GM18520 (cell line): ENCODE measurements around the gene U2SURP.
"Not testable (repeated sequence)": the region's sequence is repeated elsewhere in the genome, so short reads cannot be mapped to it uniquely, and the experiment has no call there.

Source experiments
- ATAC-seq: cut with Tn5 transposase; IDR thresholded peaks from one replicate; pipeline ENCODE4 v1.9.1; 2021; ENCODE audit not compliant: unreplicated experiment

The U2SURP gene

DNA sequence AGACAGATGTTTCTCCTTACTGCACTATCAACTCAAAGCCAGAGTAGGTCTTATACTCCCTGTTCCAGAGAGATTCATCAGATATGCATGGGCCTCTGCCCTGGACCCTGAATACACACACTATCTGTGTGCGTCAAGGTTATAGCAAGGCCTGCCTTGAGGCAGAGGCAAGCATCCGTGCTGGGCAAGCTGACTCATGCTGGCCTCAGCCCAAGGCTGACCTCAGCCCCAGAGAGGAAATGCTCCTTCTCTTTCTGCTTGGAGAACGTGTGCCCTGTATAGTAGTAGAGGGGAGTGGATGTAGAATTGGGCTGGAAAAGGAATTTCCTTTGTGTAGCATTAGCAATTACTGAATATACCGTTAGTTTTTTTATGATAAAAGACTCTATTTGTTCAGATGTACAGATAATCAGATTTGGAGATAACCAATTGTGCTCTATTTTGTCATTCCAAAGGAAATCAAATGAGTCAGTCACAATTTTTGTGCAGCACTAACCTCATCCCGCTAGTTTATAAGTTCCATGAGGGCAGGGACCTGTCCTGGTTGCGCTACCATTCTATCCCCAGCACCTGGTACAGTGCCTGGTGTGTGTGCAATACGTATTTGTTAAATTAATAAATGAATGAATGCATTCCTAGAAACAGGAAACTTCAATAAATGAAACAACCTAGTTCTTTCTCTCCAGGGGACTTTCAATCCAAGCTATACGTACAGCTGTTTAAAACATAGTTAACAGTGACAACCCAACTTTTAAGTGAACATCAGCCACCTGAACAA lies 24.6 kb upstream of the U2SURP start:
- no peak for ATAC-seq

- no peak for ATAC-seq
Observed at GRCh38 chr3:142977399-142977728, 24.0 kb upstream of the U2SURP start.

- ATAC-seq: no peak
Observed at GRCh38 chr3:142981108-142981507, 20.3 kb upstream of the U2SURP start.

DNA sequence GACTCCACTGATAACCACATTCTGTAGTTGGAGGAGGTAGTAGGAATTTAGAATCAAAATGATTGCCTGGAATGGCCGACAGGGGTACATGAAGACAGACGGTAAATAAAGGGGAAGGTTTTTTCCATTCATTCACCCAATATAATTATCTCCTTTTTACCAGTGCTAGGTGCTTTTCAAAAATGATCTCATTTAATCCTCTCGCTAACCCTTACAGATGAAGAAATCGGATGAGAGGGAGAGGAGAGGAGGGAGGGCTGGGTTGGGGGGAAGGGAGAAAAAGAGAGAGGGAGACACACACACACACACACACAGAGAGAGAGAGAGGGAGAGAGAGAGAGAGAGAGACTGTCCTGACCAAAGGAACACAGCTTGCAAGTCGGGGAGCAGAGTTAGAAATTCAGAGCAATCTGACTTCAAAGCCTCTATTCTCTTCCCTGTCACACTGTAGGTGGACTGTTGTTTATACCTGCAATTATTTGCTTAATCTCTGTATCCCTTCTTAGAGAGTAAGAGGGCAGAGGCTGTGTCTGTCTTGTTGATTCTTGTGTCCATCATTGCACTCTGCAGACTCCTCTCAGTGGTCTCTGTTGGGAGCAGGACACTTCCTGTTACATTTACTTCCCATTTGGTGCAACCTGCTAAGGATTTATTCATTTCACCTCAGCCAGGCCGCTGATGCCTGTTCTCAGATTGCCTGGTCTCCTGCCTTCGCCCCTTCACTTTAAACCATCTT lies 19.2 kb upstream of the U2SURP start:
- ATAC-seq: no peak

GRCh38 chr3:142983318-142983717 lies 18.1 kb upstream of the U2SURP start:
- ATAC-seq: no peak

DNA sequence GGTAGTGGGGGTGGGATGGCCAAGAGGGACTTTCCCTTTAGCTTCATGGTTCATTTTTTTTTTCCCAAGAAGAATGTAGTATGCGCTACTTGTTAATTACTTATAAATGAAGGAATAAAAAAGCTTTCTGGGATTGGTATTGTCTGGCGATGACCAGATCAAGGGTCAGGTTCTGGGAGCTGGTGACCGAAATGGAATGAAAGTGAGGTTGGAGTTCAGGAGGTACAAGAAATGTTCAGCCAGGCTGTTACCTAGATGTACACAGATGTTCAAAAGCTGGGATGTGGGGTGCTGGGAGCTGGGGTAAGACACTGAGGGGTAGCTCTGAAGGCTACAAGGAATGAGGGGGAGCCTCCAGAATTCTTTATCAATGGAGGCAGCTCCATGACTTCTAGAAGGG lies 17.1 kb upstream of the U2SURP start:
- ATAC-seq: no peak

DNA sequence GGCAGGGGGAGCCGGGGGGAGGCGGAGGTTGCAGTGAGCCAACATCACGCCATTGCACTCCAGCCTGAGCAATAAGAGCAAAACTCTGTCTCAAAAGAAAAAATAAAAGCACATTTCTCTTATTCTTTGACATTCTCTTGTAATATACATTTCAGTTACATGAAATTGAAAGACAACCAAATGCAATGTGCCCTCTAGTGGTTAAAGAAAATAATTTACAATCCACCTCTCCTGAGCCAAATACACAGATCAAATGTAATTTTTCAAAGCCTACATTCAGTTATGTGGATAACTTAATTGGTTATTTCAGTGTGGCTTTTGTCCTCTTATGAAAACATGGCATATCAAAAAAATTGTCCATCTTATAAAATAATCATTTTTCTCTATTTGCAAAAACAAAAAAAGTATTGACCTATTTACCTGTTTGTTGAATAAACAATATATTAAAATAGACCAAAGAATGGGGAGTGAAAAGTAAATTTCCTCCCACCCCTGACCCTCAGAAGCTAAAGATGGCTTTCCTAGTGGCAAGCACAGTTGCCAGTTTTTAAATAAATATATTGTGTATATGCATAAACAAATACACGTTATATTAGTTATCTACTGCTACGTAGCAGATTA lies 14.2 kb upstream of the U2SURP start:
- no peak for ATAC-seq

GRCh38 chr3:142987707-142988106 lies 13.7 kb upstream of the U2SURP start:
- peak; percentile 76 for ATAC-seq

DNA sequence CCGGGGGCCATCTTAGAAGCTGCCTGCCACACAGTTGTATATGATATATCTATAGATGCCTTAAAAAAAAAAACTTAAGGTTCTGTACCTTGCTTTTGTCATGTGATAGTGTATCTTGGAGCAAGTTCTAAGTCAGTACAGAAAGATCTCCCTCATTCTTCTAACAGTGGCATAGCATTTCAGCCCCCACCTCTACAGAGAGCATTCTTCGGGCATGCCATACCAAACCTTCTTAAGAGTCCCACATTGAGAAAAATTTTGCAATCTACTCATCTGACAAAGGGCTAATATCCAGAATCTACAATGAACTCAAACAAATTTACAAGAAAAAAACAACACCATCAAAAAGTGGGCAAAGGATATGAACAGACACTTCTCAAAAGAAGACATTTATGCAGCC lies 13.1 kb upstream of the U2SURP start:
- not testable (repeated sequence) for ATAC-seq

DNA sequence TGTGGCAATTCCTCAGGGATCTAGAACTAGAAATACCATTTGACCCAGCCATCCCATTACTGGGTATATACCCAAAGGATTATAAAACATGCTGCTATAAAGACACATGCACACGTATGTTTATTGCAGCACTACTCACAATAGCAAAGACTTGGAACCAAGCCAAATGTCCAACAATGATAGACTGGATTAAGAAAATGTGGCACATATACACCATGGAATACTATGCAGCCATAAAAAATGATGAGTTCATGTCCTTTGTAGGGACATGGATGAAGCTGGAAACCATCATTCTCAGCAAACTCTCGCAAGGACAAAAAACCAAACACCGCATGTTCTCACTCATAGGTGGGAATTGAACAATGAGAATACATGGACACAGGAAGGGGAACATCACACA lies 12.5 kb upstream of the U2SURP start:
- not testable (repeated sequence) for ATAC-seq

GRCh38 chr3:142990721-142991120 lies 10.6 kb upstream of the U2SURP start:
- no peak for ATAC-seq

DNA sequence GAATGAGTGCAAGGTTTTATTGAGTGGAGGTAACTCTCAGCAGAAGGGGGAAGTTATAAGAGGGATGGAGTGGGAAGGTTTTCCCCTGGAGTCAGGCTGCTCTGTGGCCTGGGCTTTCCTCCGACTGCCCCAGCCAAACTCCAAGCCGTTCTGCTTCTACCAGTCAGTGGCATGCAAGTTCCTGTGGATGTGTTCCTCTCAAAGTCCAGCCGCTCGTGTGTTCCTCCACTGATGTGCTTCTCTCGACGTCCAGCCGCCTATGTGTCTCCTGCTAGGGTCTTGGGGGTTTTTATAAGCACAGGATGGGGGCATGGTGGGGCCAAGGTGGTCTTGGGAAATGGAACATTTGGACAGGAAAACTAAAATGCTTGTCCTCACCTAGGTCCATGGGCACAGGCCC lies 9.0 kb upstream of the U2SURP start:
- no peak for ATAC-seq

GRCh38 chr3:142993958-142994442 lies 7.4 kb upstream of the U2SURP start:
- ATAC-seq: no peak

DNA sequence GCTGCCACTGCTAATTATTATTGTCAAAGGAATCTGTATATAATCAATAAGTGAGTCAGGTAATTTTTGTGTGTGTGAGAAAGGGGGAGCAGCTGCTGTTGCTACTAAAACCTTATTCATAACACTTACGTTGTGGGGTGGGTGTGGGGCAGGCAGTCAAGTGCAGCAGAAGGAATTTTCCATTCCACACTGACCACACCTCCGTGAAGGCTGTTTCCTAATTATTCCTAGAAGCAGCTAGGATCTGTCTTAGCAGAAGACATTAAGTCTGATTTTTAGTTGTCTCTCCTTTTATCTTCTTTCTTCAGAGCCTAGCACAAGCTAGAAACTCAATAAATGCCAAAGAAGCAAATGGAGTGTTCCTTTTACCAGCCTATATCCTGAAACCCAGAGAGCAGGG lies 4.0 kb upstream of the U2SURP start:
- ATAC-seq: no peak

DNA sequence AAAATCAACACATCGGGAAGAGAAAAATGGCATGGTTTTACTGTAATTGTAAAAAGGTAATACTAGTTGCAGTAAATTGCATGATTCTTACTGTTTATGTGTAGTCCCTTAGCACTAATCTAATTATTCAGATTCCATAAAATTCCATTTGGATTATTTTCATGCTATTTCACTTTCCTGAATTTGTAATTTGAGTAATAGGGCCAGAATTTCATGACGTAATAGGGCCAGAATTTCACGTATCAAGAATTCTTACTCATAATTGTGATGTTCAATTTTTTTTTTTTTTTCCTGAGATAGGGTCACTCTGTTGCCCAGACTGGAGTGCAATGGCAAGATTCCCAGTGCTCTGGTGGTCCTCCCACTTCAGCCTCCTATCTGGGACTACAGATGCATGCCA lies 2.9 kb upstream of the U2SURP start:
- ATAC-seq: no peak

DNA sequence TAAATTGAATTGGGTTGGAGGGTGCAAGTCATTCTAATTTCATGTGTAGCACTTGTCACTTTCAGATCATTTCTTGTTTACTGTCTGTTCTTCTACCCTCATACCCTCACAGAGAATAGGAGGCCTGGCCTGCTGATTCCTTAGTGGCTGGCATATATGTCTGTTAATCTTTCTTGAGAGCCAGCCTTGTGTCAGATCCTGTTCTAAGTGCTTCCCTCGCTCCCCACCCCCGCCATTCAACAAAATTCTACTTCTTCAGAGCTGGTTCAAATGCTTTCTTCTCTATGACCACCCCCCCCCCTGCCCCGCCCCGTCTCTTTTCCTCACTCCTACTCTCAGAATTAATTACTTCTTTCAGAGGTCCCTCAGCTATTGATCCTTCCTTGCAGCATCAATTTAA lies 1.5 kb upstream of the U2SURP start:
- no peak for ATAC-seq

GRCh38 chr3:143000528-143000927 lies 842 bp upstream of the U2SURP start:
- ATAC-seq: no peak

GRCh38 chr3:143001034-143001368 lies 369 bp upstream of the U2SURP start:
- peak; percentile 32 for ATAC-seq

GRCh38 chr3:143002083-143002712 lies 828 bp downstream of the U2SURP start:
- peak; percentile 20 for ATAC-seq

DNA sequence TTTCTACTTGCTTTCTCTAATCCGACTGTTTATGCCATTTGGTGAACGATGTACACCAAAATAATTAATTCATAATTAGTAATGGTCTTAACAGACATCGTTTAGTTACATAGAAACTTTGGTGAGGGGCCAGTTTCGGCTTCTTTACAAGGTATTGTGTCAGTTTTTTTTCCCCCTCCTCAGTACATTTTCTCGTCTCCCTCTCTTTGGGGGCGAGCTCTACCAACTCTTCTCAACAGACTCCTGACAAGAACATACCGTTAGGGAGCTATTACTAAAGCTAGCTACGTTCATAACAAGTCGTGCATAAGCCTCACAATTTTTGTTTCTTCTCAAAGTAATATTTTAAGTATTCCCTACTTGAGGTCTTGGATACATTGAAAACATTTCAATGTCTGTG lies 1.4 kb downstream of the U2SURP start:
- no peak for ATAC-seq

DNA sequence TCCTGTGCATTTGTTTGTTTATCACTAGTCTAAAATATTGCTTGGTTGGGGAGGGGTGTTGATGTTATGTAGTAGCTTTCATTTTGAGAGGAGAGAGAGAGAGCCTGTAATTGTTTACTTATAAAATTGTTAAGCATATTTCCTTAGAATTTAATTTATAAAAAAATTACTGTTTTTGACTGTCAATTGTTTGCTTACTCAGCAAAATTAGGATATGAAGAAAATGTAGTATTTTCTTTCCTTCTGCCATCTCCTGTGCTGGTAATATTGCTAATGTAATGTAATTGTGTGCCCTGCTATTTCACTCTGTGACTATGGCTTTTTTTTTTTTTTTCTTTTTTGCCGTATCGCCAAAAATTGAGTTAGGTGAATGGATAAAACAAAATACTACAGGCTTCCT lies 3.5 kb downstream of the U2SURP start:
- ATAC-seq: no peak

GRCh38 chr3:143010024-143010423 lies 8.7 kb downstream of the U2SURP start:
- ATAC-seq: no peak
